ENCODE results near the gene TEX10.

- TF ChIP-seq CTCF (IDR thresholded peaks at IDR 0.05), result no peak
- no peak for TF ChIP-seq NRF1 (IDR thresholded peaks at IDR 0.05; ENCODE audit: low read depth, low read length)
- no peak for TF ChIP-seq TAF1 (IDR thresholded peaks at IDR 0.05; ENCODE audit: borderline replicate concordance, low read depth, low read length)
Observed at GRCh38 chr9:100290714-100291113, 62.0 kb downstream of the TEX10 start.
